ENCODE measurements around the gene PRKCQ.

Gene PRKCQ

DNA sequence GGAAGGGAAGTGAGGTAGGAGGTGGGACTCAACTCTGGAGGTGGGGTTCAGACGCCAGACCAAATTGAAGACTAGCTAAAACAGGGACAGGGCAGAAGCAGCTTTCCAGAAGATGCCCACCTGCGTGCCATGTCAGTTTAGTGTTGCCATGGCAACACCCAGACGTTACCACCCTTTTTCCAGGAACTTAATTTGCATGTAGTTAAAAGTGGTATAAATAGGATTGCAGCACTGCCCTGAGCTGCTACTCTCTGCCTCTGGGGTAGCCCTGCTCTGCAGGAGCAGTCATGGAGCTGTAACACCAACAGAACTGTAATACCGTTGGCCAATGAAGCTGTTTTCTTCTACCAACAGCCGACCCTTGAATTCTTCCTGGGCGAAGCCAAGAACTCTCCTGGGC is 93.8 kb downstream of the PRKCQ start:
- TF ChIP-seq, protein P1, sequence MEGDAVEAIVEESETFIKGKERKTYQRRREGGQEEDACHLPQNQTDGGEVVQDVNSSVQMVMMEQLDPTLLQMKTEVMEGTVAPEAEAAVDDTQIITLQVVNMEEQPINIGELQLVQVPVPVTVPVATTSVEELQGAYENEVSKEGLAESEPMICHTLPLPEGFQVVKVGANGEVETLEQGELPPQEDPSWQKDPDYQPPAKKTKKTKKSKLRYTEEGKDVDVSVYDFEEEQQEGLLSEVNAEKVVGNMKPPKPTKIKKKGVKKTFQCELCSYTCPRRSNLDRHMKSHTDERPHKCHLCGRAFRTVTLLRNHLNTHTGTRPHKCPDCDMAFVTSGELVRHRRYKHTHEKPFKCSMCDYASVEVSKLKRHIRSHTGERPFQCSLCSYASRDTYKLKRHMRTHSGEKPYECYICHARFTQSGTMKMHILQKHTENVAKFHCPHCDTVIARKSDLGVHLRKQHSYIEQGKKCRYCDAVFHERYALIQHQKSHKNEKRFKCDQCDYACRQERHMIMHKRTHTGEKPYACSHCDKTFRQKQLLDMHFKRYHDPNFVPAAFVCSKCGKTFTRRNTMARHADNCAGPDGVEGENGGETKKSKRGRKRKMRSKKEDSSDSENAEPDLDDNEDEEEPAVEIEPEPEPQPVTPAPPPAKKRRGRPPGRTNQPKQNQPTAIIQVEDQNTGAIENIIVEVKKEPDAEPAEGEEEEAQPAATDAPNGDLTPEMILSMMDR (IDR thresholded peaks at IDR 0.05; ENCODE audit: unreplicated experiment in 3 of 3), result no peak
- Mint-ChIP-seq H3K27ac (no peak overlapping the region), H3K9me3 (no peaks in the 10 kb centered on the region), H3K4me3 (no peak overlapping the region), H3K27me3 (ENCODE audit: low read depth) (peaks cover 3% of the 10 kb centered on the region), H3K36me3 (ENCODE audit: low read depth) (peaks cover 26% of the 10 kb centered on the region), H3K4me1 (no peaks in the 10 kb centered on the region)

DNA sequence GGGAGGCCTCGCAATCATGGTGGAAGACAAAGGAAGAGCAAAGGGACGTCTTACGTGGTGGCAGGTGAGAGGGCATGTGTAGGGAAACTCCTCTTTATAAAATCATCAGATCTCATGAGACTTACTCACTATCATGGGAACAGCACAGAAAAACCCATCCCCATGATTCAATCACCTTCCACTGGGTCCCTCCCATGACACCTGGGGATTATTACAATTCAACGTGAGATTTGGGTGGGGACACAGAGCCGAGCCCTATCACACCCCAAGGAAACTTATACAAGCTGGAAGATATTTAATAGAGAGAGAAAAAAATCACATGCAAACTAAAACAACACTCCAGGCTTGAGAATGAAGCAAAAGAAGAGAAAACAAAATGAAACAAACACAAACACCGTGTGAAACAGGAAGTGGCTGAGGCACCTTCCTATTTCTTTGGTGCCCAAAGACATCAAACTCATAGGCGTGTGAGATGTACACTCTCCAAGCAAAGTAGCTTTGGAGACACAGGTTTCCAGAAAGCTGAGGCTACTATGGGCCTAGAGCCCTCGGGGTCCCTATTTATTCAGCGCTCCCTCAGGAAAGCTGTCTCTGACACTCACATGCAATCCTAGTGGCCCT is 97.2 kb downstream of the PRKCQ start:
- no peak overlapping the region for H3K4me3 Mint-ChIP-seq
- peaks cover 43% of the 10 kb centered on the region for H3K36me3 Mint-ChIP-seq (ENCODE audit: low read depth)
- no peak overlapping the region for H3K27ac Mint-ChIP-seq
- H3K9me3 Mint-ChIP-seq, result no peaks in the 10 kb centered on the region
- TF ChIP-seq, protein P1 (IDR thresholded peaks at IDR 0.05; ENCODE audit: unreplicated experiment in 3 of 3), result no peak
- peaks cover 3% of the 10 kb centered on the region for H3K27me3 Mint-ChIP-seq (ENCODE audit: low read depth)
- no peaks in the 10 kb centered on the region for H3K4me1 Mint-ChIP-seq

DNA sequence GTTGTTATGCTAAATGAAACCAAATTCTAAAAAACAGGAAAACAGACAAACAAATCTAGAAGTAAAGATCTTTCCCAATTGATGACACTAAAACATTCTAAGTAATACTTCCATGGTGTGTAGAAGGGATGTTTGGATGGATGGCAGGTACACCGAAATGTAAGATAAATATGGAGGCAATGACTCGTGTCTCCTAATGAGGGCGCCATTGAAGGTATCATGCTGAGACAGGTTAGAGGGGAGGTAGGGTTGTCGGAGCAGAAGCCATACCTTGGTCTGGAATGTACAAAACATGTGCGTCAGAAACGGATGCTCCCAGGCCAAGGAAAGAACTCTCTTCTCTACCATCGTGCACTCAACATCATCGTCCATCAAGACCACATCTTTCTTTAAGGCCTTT is 101.4 kb downstream of the PRKCQ start:
- Mint-ChIP-seq H3K9me3 (no peaks in the 10 kb centered on the region), H3K27ac (no peak overlapping the region), H3K4me3 (no peak overlapping the region), H3K36me3 (ENCODE audit: low read depth) (peaks cover 30% of the 10 kb centered on the region), H3K4me1 (peaks cover 4% of the 10 kb centered on the region), H3K27me3 (ENCODE audit: low read depth) (peaks cover 3% of the 10 kb centered on the region)
- TF ChIP-seq, protein P1 (IDR thresholded peaks at IDR 0.05; ENCODE audit: unreplicated experiment in 3 of 3), result no peak

DNA sequence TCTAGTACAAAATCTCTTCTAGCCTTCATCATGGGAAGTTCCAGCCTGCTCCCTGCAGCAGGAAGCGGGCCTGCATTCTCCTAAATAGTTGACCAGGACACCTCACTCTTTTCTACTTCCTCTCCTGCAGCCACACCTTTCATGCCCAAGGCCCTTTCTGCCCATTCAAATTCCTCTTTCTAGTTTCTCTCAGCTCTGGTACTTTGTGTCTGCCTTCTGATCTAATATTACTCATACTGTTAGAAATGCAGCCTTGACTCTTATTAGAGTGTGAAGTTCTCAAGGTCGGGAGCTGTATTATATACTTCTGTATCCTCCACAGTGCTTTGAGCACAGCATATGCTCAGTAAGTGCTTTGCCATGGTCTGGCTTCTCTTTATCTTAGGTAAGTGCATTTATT is 103.1 kb downstream of the PRKCQ start:
- peaks cover 4% of the 10 kb centered on the region for H3K4me1 Mint-ChIP-seq
- peak overlapping the region; percentile 3 to 13 (median 4) for H3K27ac Mint-ChIP-seq
- H3K27me3 Mint-ChIP-seq (ENCODE audit: low read depth), result no peaks in the 10 kb centered on the region
- H3K36me3 Mint-ChIP-seq (ENCODE audit: low read depth), result peaks cover 22% of the 10 kb centered on the region
- no peak overlapping the region for H3K4me3 Mint-ChIP-seq
- no peaks in the 10 kb centered on the region for H3K9me3 Mint-ChIP-seq
- TF ChIP-seq, protein P1 (IDR thresholded peaks at IDR 0.05; ENCODE audit: unreplicated experiment in 3 of 3), result no peak

DNA sequence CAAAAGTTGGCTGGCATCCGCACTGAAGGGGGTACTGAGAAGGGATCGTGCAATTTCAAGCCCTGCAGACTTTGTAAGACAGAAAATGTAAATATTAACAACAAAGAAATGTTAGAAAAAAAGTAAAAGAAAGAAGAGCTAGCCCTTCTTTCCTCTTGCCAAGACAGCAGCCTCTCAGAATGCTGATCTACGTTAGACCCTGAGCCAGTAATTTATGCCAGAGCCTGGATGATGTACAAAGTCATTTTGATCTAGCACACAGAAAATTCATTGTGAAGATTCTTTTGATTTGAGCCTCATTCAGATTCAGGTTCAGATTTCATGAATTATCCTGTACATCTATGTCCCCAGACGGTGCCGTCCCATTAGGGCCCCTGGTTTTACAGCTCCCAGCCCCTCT is 105.2 kb downstream of the PRKCQ start:
- TF ChIP-seq, protein P1 (IDR thresholded peaks at IDR 0.05; ENCODE audit: unreplicated experiment in 3 of 3), result no peak
- Mint-ChIP-seq H3K4me1 (peaks cover 4% of the 10 kb centered on the region), H3K36me3 (ENCODE audit: low read depth) (peaks cover 20% of the 10 kb centered on the region), H3K27me3 (ENCODE audit: low read depth) (no peaks in the 10 kb centered on the region), H3K4me3 (no peak overlapping the region), H3K27ac (peak overlapping the region; percentile 77 to 86 (median 84)), H3K9me3 (no peaks in the 10 kb centered on the region)

DNA sequence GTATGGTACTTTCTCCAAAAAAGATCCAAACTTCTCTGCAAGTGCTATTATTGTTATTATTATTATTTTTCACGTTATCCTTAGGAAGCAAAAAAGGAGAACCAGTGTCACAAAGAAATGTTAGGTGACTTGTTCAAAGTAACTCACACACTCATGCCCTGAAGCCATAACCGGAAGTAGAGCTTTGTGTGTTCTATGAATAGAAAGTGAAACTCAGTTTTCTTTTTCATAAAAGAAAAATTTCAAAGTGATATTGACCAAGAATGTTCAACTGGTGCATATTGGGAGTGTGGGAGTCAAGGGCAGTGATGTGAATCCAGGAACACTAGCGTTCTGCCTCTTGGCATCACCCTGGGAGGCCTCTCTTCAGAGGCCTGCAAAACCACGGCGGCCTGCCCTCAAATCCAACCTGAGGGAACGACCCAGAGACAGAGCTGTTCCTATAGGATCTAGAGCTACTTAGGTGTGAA is 106.1 kb downstream of the PRKCQ start:
- Mint-ChIP-seq H3K4me3 (no peak overlapping the region), H3K9me3 (no peaks in the 10 kb centered on the region)

More for the DNA sequence above, 106.1 kb downstream of the PRKCQ start:
- H3K27me3 Mint-ChIP-seq (ENCODE audit: low read depth), result no peaks in the 10 kb centered on the region
- H3K4me1 Mint-ChIP-seq, result peaks cover 4% of the 10 kb centered on the region
- TF ChIP-seq, protein P1 (IDR thresholded peaks at IDR 0.05; ENCODE audit: unreplicated experiment in 3 of 3), result no peak
- peak overlapping the region; percentile 77 to 92 (median 87) for H3K27ac Mint-ChIP-seq
- peaks cover 20% of the 10 kb centered on the region for H3K36me3 Mint-ChIP-seq (ENCODE audit: low read depth)
